K562 (cell line): ENCODE results near the gene KCNH3. TPM values are rescaled to one million over a fixed set of nuclear protein-coding genes. Genes with fewer than 3 reads are reported as not detected.
"Not testable (repeated sequence)": the region's sequence is repeated elsewhere in the genome, so short reads cannot be mapped to it uniquely, and the experiment has no call there.

ENCODE experiments used
- ATAC-seq: fragments of 200-7000 bp; cut with Tn5 transposase; 3 replicates; pipeline ENCODE4 v1.9.1; 2020; ENCODE audit warnings: moderate library complexity
- BruUV-seq: library from RNA; stranded (reverse); fragments of 400-500 nt; replicated peaks from 2 replicates; lab custom pipeline; 2021; lab: Mats Ljungman, UMichigan
- CTCF ChIA-PET: fragments of 300-600 bp; formaldehyde crosslinking; extraction: SDS; loops from one replicate; lab custom pipeline; 2021; ENCODE audit warnings: low intra/inter-chr PET ratio; lab: Yijun Ruan, JAX
- POLR2A ChIA-PET: fragments of 300-600, 350-650 bp; sonication (Branson Sonifier 250); formaldehyde crosslinking; extraction: SDS; loops from one replicate; lab custom pipeline; 2021; ENCODE audit warnings: antibody characterized with exemption, inconsistent platforms; lab: Yijun Ruan, JAX
- DNase-seq, 4 experiments: peaks; one replicate each; pipeline versions ENCODE4 v3.0.0 to v3.0.0-alpha.2; 2011 to 2018; ENCODE audit warnings: low spot score in 3 of 4, mixed read lengths in 3 of 4; ENCODE audit errors: extremely low read depth in 1 of 4
- FAIRE-seq: peaks from 2 replicates; lab custom pipeline; 2011; peaks lifted over from hg19 to GRCh38; lab: Jason Lieb, UNC
- H2AFZ ChIP-seq: 2 replicates; pipeline ENCODE4 v1.6.0; 2011; ENCODE audit warnings: low read depth, low read length, control low read depth, inconsistent platforms
- H3K27ac ChIP-seq: fragments of 200-600 bp; 3 replicates; pipeline ENCODE4 v1.8.0; 2011; ENCODE audit warnings: low read depth, mild to moderate bottlenecking, control low read depth, inconsistent platforms, low read length, moderate library complexity, mixed read lengths; ENCODE audit errors: extremely low read depth
- H3K27me3 ChIP-seq, 2 experiments: fragments of 300-600 bp in 1 of 2; 2 replicates in 1 of 2; 3 replicates in 1 of 2; pipeline versions ENCODE4 v1.6.0 to v1.8.0; 2011; ENCODE audit warnings: inconsistent platforms in 2 of 2, low read length in 2 of 2, mild to moderate bottlenecking in 1 of 2, mixed read lengths in 1 of 2, moderate library complexity in 1 of 2; ENCODE audit not compliant: control insufficient read depth in 2 of 2, insufficient read depth in 2 of 2
- H3K36me3 ChIP-seq: fragments of 300-600 bp; 3 replicates; pipeline ENCODE4 v1.8.0; 2011; ENCODE audit warnings: mild to moderate bottlenecking, low read length, inconsistent platforms; ENCODE audit not compliant: control insufficient read depth, insufficient read depth
- H3K4me1 ChIP-seq, 2 experiments: fragments of 200-600 bp in 1 of 2; replicated peaks in 1 of 2; 2 replicates in 1 of 2; 3 replicates in 1 of 2; pipeline versions ENCODE4 v1.5.1 to v1.8.0; 2011; ENCODE audit warnings: inconsistent platforms in 2 of 2, low read length in 2 of 2, mild to moderate bottlenecking in 1 of 2, mixed read lengths in 1 of 2, moderate library complexity in 1 of 2; ENCODE audit not compliant: control insufficient read depth in 2 of 2, insufficient read depth in 2 of 2
- H3K4me2 ChIP-seq: 2 replicates; pipeline ENCODE4 v1.6.1; 2011; ENCODE audit warnings: low read length, control low read depth, inconsistent platforms, mixed read lengths; ENCODE audit not compliant: insufficient read depth
- H3K4me3 ChIP-seq: fragments of 200-600 bp; sonication (generic), shearing (Covaris generic); 2 replicates; pipeline ENCODE4 v1.5.1; 2016; ENCODE audit warnings: control low read depth, inconsistent platforms
- H3K79me2 ChIP-seq: fragments of 200-600 bp; 3 replicates; pipeline ENCODE4 v1.8.0; 2011; ENCODE audit warnings: low read length, inconsistent platforms; ENCODE audit not compliant: control insufficient read depth, insufficient read depth
- H3K9ac ChIP-seq, 2 experiments: 2 replicates each; pipeline versions ENCODE4 v1.6.0 to v1.6.1; 2011; ENCODE audit warnings: low read depth in 2 of 2, low read length in 2 of 2, control low read depth in 1 of 2, inconsistent platforms in 1 of 2, mild to moderate bottlenecking in 1 of 2, mixed read lengths in 1 of 2; ENCODE audit not compliant: insufficient read depth in 1 of 2
- H3K9me1 ChIP-seq: one replicate; pipeline ENCODE4 v1.6.0; 2011; ENCODE audit warnings: inconsistent platforms, mild to moderate bottlenecking, low read length, moderate library complexity; ENCODE audit not compliant: control insufficient read depth, insufficient read depth
- H3K9me3 ChIP-seq: replicated peaks from 2 replicates; pipeline ENCODE4 v1.5.1; 2011; ENCODE audit warnings: low read depth, low read length, inconsistent platforms; ENCODE audit not compliant: control insufficient read depth, insufficient read depth
- H4K20me1 ChIP-seq: replicated peaks from 2 replicates; pipeline ENCODE4 v1.6.1; 2011; ENCODE audit warnings: low read length, inconsistent platforms, mixed read lengths; ENCODE audit not compliant: control insufficient read depth, insufficient read depth
- NFIC ChIP-seq: fragments of 450-650 bp; IDR thresholded peaks from 2 replicates; pipeline ENCODE4 v1.6.1; 2017; ENCODE audit warnings: mild to moderate bottlenecking, inconsistent platforms
- YBX1 ChIP-seq: fragments of 450-650 bp; IDR thresholded peaks from 2 replicates; pipeline ENCODE4 v1.7.1; 2016; ENCODE audit warnings: mild to moderate bottlenecking
- ZNF212 ChIP-seq: fragments of 450-650 bp; formaldehyde crosslinking; IDR thresholded peaks from 2 replicates; pipeline ENCODE4 v1.4.0; 2020; ENCODE audit warnings: mild to moderate bottlenecking
- WGBS: fragments of 100-300 bp; shearing (Covaris generic); methylation state at CpG from one replicate; pipeline ENCODE4 v1.1.6; 2016; ENCODE audit warnings: low coverage, mixed read lengths; ENCODE audit not compliant: insufficient coverage; ENCODE audit errors: missing lambda C conversion rate; 5-methylcytosine and 5-hydroxymethylcytosine counted together
- in situ Hi-C: fragments of 300-500 bp; cut with MboI; formaldehyde crosslinking; loops from 4 replicates; pipeline ENCODE4 v1.15.0; 2018; ENCODE audit warnings: inconsistent platforms, mixed read lengths
- intact Hi-C: fragments of 100-400 bp; cut with micrococcal nuclease; formaldehyde crosslinking; loops from 2 replicates; pipeline ENCODE4 v1.14.2; 2022
- polyA plus RNA-seq, 8 experiments: library from polyadenylated mRNA; depleted of rRNA in 4 of 8; stranded (reverse) in 5 of 8; unstranded in 3 of 8; fragments of >200 nt; fragmentation: Nextera tagmentation in 2 of 8; fragmentation: Illumina TruSeq in 1 of 8; extraction: Ambion mirVana in 2 of 8; extraction: Trizol in 1 of 8; gene quantifications; 2 replicates each; pipeline versions ENCODE4 v1.2.1 to v1.2.3, GENCODE V29; 2011 to 2014; ENCODE audit warnings: inconsistent platforms in 1 of 8, missing spikeins in 1 of 8
- small RNA-seq: library from RNA; depleted of rRNA; stranded (forward); fragments of <200 nt; gene quantifications from one replicate; pipeline ENCODE3, GENCODE V24; 2014
- total RNA-seq, 7 experiments: library from RNA; depleted of rRNA in 6 of 7; stranded (reverse); fragments of >200 nt in 6 of 7; fragmentation: Illumina TruSeq in 2 of 7; extraction: Trizol in 2 of 7; gene quantifications; 2 replicates each; pipeline versions ENCODE4 v1.2.1 to v1.2.3, GENCODE V29; 2011 to 2021; ENCODE audit warnings: low replicate concordance in 1 of 7
- TF ChIP-seq, protein P1 (sequence below): fragments of 450-650 bp; formaldehyde crosslinking; IDR thresholded peaks from 2 replicates; pipeline ENCODE4 v1.4.0; 2020; ENCODE audit warnings: mild to moderate bottlenecking, mixed read lengths

KCNH3 gene
- total and polyA plus RNA-seq, 9 of the 15 experiments (the other 6 are each of a cell fraction or from before 2014, with no cell fraction given) = 0.01 to 0.09 TPM; not detected in 7

DNA sequence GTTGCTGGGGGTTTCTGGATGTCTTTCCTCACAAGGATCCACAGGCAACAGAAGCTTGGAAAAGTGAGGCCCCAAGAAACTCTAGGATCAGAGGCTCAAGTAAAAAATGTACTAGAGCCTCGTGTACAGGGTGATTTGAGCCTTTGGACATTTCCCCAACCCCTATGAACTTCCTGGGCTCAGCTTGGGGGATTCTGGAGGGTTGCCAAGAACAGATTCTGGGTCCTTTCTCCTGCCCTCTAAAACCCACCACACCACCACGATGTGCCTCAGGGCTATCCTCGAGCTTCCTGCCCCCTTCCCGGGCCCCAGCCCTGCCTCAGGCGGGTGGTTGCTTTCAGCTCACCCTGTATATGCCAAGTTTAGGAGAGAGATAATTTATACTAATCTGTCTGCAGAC lies 66.0 kb downstream of the KCNH3 start:
- POLR2A ChIA-PET = interaction anchor here (0.6 to 1.3 kb wide), 5 partner anchors 16 to 111 kb away, joined by 3 to 5 read pairs (median 3); partner anchors contain the start of gene PRPF40B
- no peak overlapping the region for H3K4me3 ChIP-seq
- H3K4me1 ChIP-seq = no peaks in the 10 kb centered on the region
- H3K79me2 ChIP-seq = no peaks in the 10 kb centered on the region
- BruUV-seq = no TSS peak
- FAIRE-seq (no peak), ATAC-seq (no peak), DNase-seq (no peak)
- in situ Hi-C loops = no loop called here
- H4K20me1 ChIP-seq = no peaks in the 10 kb centered on the region
- H3K9me3 ChIP-seq = no peaks in the 10 kb centered on the region
- CTCF ChIA-PET = no interaction called here
- H3K9ac ChIP-seq = no peak overlapping the region
- H2AFZ ChIP-seq = no peak overlapping the region
- no peak overlapping the region for H3K4me2 ChIP-seq
- 16% methylated on average over 5 of the region's 5 CpGs for WGBS
- H3K36me3 ChIP-seq = no peaks in the 10 kb centered on the region
- TF ChIP-seq YBX1 = no peak
- TF ChIP-seq ZNF212 = no peak
- TF ChIP-seq NFIC = peak; percentile 46
- TF ChIP-seq, protein P1, sequence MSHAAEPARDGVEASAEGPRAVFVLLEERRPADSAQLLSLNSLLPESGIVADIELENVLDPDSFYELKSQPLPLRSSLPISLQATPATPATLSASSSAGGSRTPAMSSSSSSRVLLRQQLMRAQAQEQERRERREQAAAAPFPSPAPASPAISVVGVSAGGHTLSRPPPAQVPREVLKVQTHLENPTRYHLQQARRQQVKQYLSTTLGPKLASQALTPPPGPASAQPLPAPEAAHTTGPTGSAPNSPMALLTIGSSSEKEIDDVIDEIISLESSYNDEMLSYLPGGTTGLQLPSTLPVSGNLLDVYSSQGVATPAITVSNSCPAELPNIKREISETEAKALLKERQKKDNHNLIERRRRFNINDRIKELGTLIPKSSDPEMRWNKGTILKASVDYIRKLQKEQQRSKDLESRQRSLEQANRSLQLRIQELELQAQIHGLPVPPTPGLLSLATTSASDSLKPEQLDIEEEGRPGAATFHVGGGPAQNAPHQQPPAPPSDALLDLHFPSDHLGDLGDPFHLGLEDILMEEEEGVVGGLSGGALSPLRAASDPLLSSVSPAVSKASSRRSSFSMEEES (CRISPR knock-in tag) = no peak
- TF ChIP-seq, all 486 proteins: peak for 1
- intact Hi-C loops = no loop called here
- Histone ChIP-seq H3K27me3 (no peaks in the 10 kb centered on the region; a peak in 1 of 5 replicates), H3K9me1 (no peaks in the 10 kb centered on the region), H3K27ac (no peak overlapping the region)

DNA sequence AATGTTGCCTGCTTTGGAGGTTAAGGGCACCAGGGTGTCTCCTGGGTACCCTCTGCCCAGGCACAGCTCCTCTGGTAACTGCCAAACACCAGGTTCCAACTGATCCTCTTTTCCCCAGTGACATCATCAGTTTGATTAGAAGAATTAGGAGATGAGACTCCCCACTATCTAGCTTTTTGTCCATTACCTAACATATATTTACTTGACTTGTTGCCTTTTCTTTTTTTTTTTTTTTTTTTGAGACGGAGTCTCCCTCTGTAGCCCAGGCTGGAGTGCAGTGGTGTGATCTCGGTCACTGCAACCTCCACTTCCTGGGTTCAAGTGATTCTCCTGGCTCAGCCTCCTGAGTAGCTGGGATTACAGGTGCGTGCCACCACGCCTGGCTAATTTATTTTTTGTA lies 66.7 kb downstream of the KCNH3 start, which contains the start of gene FAM186B:
Gene FAM186B, minus strand, starts transcription at position 101 of the 400 bp plus-strand sequence. CDS start 162 bp downstream, outside the sequence.
- H3K4me3 ChIP-seq, H3K4me1 ChIP-seq, H3K27me3 ChIP-seq, FAIRE-seq, H3K9me1 ChIP-seq, H3K36me3 ChIP-seq, DNase-seq, H3K27ac ChIP-seq, H3K79me2 ChIP-seq, H2AFZ ChIP-seq, intact Hi-C loops, H3K9me3 ChIP-seq, H3K9ac ChIP-seq, BruUV-seq, in situ Hi-C loops, CTCF ChIA-PET, H4K20me1 ChIP-seq, ATAC-seq, H3K4me2 ChIP-seq: not testable (repeated sequence)
- whole genome bisulfite sequencing = 35% methylated on average over 3 of the region's 4 CpGs
- POLR2A ChIA-PET = interaction anchor here (1.3 kb wide), 1 partner anchor 20 kb away, joined by 3 read pairs; no protein-coding TSS in a partner anchor

Small RNA genes within 50 kb of the gene (small RNA-seq; reads per million reads assigned to genes)
- not detected for gene POLR2KP1
- gene RNU6-834P = not detected

Other genes starting within 250 kb of the KCNH3 start
Only the 7 nearest of the 10 such genes appear.
- gene C1QL4, start 201.8 kb upstream of the KCNH3 start, total RNA-seq (2014; rRNA removed) = 2.0 and 2.1 TPM in 2 replicates
- 0.10 and 0.15 TPM in 2 replicates for gene C1QL4, start 201.8 kb upstream of the KCNH3 start, total RNA-seq (2014; rRNA removed; fragmentation: Illumina TruSeq; extraction: Trizol)
- 0.14 and 0.23 TPM in 2 replicates for gene C1QL4, start 201.8 kb upstream of the KCNH3 start, total RNA-seq (2015; rRNA removed; fragmentation: Illumina TruSeq; extraction: Trizol)
- 1.4 and 1.5 TPM in 2 replicates for gene C1QL4, start 201.8 kb upstream of the KCNH3 start, total RNA-seq (2021)
- gene C1QL4, start 201.8 kb upstream of the KCNH3 start, polyA plus RNA-seq (2011; rRNA removed) = 0.35 and 0.81 TPM in 2 replicates
- gene C1QL4, start 201.8 kb upstream of the KCNH3 start, polyA plus RNA-seq (2014; fragmentation: Illumina TruSeq; extraction: Trizol) = 0.31 and 0.61 TPM in 2 replicates
- gene C1QL4, start 201.8 kb upstream of the KCNH3 start, polyA plus RNA-seq (2014; fragmentation: Nextera tagmentation; extraction: Ambion mirVana) = under 1 TPM; 0.08 to 0.10 TPM
- 1.2 and 1.3 TPM in 2 replicates for gene C1QL4, start 201.8 kb upstream of the KCNH3 start, polyA plus RNA-seq (2014; rRNA removed)
- gene DNAJC22, start 192.1 kb upstream of the KCNH3 start, total RNA-seq (2014; rRNA removed) = 0.50 and 0.69 TPM in 2 replicates
- 0.47 and 0.99 TPM in 2 replicates for gene DNAJC22, start 192.1 kb upstream of the KCNH3 start, total RNA-seq (2014; rRNA removed; fragmentation: Illumina TruSeq; extraction: Trizol)
- 0.40 and 0.45 TPM in 2 replicates for gene DNAJC22, start 192.1 kb upstream of the KCNH3 start, total RNA-seq (2015; rRNA removed; fragmentation: Illumina TruSeq; extraction: Trizol)
- gene DNAJC22, start 192.1 kb upstream of the KCNH3 start, total RNA-seq (2021) = 0.62 and 0.69 TPM in 2 replicates
- gene DNAJC22, start 192.1 kb upstream of the KCNH3 start, polyA plus RNA-seq (2011; rRNA removed) = 0.83 and 1.2 TPM in 2 replicates
- 0.36 and 0.61 TPM in 2 replicates for gene DNAJC22, start 192.1 kb upstream of the KCNH3 start, polyA plus RNA-seq (2014; fragmentation: Illumina TruSeq; extraction: Trizol)
- under 1 TPM; 0.10 to 0.15 TPM for gene DNAJC22, start 192.1 kb upstream of the KCNH3 start, polyA plus RNA-seq (2014; fragmentation: Nextera tagmentation; extraction: Ambion mirVana)
- 0.36 and 0.98 TPM in 2 replicates for gene DNAJC22, start 192.1 kb upstream of the KCNH3 start, polyA plus RNA-seq (2014; rRNA removed)
- 9.7 and 12.5 TPM in 2 replicates for gene SPATS2, start 171.6 kb upstream of the KCNH3 start, total RNA-seq (2014; rRNA removed)
- gene SPATS2, start 171.6 kb upstream of the KCNH3 start, total RNA-seq (2014; rRNA removed; fragmentation: Illumina TruSeq; extraction: Trizol) = 18.3 and 20.3 TPM in 2 replicates
- 17.8 and 17.9 TPM in 2 replicates for gene SPATS2, start 171.6 kb upstream of the KCNH3 start, total RNA-seq (2015; rRNA removed; fragmentation: Illumina TruSeq; extraction: Trizol)
- gene SPATS2, start 171.6 kb upstream of the KCNH3 start, total RNA-seq (2021) = 14.6 and 16.3 TPM in 2 replicates
- gene SPATS2, start 171.6 kb upstream of the KCNH3 start, polyA plus RNA-seq (2011; rRNA removed) = 30.0 and 48.2 TPM in 2 replicates
- gene SPATS2, start 171.6 kb upstream of the KCNH3 start, polyA plus RNA-seq (2014; fragmentation: Illumina TruSeq; extraction: Trizol) = 22.6 and 25.3 TPM in 2 replicates
- gene SPATS2, start 171.6 kb upstream of the KCNH3 start, polyA plus RNA-seq (2014; fragmentation: Nextera tagmentation; extraction: Ambion mirVana) = 1 to 10 TPM; 5.4 to 8.7 TPM
- gene SPATS2, start 171.6 kb upstream of the KCNH3 start, polyA plus RNA-seq (2014; rRNA removed) = 14.9 and 17.5 TPM in 2 replicates
- gene MCRS1, start 29.1 kb downstream of the KCNH3 start, total RNA-seq (2014; rRNA removed) = 69.2 and 95.6 TPM in 2 replicates
- 36.4 and 50.0 TPM in 2 replicates for gene MCRS1, start 29.1 kb downstream of the KCNH3 start, total RNA-seq (2014; rRNA removed; fragmentation: Illumina TruSeq; extraction: Trizol)
- gene MCRS1, start 29.1 kb downstream of the KCNH3 start, total RNA-seq (2015; rRNA removed; fragmentation: Illumina TruSeq; extraction: Trizol) = 71.7 and 73.2 TPM in 2 replicates
- 88.0 and 94.5 TPM in 2 replicates for gene MCRS1, start 29.1 kb downstream of the KCNH3 start, total RNA-seq (2021)
- 70.1 and 89.9 TPM in 2 replicates for gene MCRS1, start 29.1 kb downstream of the KCNH3 start, polyA plus RNA-seq (2011; rRNA removed)
- gene MCRS1, start 29.1 kb downstream of the KCNH3 start, polyA plus RNA-seq (2014; fragmentation: Illumina TruSeq; extraction: Trizol) = 74.2 and 74.9 TPM in 2 replicates
- 10 to 100 TPM; 60.8 to 98.6 TPM for gene MCRS1, start 29.1 kb downstream of the KCNH3 start, polyA plus RNA-seq (2014; fragmentation: Nextera tagmentation; extraction: Ambion mirVana)
- 99.9 and 100 TPM in 2 replicates for gene MCRS1, start 29.1 kb downstream of the KCNH3 start, polyA plus RNA-seq (2014; rRNA removed)
- gene FAM186B, start 66.6 kb downstream of the KCNH3 start, total RNA-seq (2014; rRNA removed) = 0.12 and 0.23 TPM in 2 replicates
- gene FAM186B, start 66.6 kb downstream of the KCNH3 start, total RNA-seq (2014; rRNA removed; fragmentation: Illumina TruSeq; extraction: Trizol) = 0.15 and 0.16 TPM in 2 replicates
- gene FAM186B, start 66.6 kb downstream of the KCNH3 start, total RNA-seq (2015; rRNA removed; fragmentation: Illumina TruSeq; extraction: Trizol) = 0.14 and 0.19 TPM in 2 replicates
- 0.18 TPM in 2 replicates for gene FAM186B, start 66.6 kb downstream of the KCNH3 start, total RNA-seq (2021)
- 0.07 and 0.15 TPM in 2 replicates for gene FAM186B, start 66.6 kb downstream of the KCNH3 start, polyA plus RNA-seq (2011; rRNA removed)
- 0.18 and 0.22 TPM in 2 replicates for gene FAM186B, start 66.6 kb downstream of the KCNH3 start, polyA plus RNA-seq (2014; fragmentation: Illumina TruSeq; extraction: Trizol)
- gene FAM186B, start 66.6 kb downstream of the KCNH3 start, polyA plus RNA-seq (2014; fragmentation: Nextera tagmentation; extraction: Ambion mirVana) = under 1 TPM; 0.10 to 0.42 TPM
- gene FAM186B, start 66.6 kb downstream of the KCNH3 start, polyA plus RNA-seq (2014; rRNA removed) = 0.08 and 0.20 TPM in 2 replicates
- gene PRPF40B, start 84.5 kb downstream of the KCNH3 start, total RNA-seq (2014; rRNA removed) = 5.7 and 7.1 TPM in 2 replicates
- 5.0 and 5.8 TPM in 2 replicates for gene PRPF40B, start 84.5 kb downstream of the KCNH3 start, total RNA-seq (2014; rRNA removed; fragmentation: Illumina TruSeq; extraction: Trizol)
- gene PRPF40B, start 84.5 kb downstream of the KCNH3 start, total RNA-seq (2015; rRNA removed; fragmentation: Illumina TruSeq; extraction: Trizol) = 4.8 TPM in 2 replicates
- gene PRPF40B, start 84.5 kb downstream of the KCNH3 start, total RNA-seq (2021) = 8.5 and 10.6 TPM in 2 replicates
- 4.5 and 5.2 TPM in 2 replicates for gene PRPF40B, start 84.5 kb downstream of the KCNH3 start, polyA plus RNA-seq (2011; rRNA removed)
- 4.6 and 5.1 TPM in 2 replicates for gene PRPF40B, start 84.5 kb downstream of the KCNH3 start, polyA plus RNA-seq (2014; fragmentation: Illumina TruSeq; extraction: Trizol)
- under 1 TPM; 0.55 to 0.85 TPM for gene PRPF40B, start 84.5 kb downstream of the KCNH3 start, polyA plus RNA-seq (2014; fragmentation: Nextera tagmentation; extraction: Ambion mirVana)
- 7.8 and 10.0 TPM in 2 replicates for gene PRPF40B, start 84.5 kb downstream of the KCNH3 start, polyA plus RNA-seq (2014; rRNA removed)
- 8.8 and 9.5 TPM in 2 replicates for gene FMNL3, start 168.4 kb downstream of the KCNH3 start, total RNA-seq (2014; rRNA removed)
- 6.8 and 7.9 TPM in 2 replicates for gene FMNL3, start 168.4 kb downstream of the KCNH3 start, total RNA-seq (2014; rRNA removed; fragmentation: Illumina TruSeq; extraction: Trizol)
- gene FMNL3, start 168.4 kb downstream of the KCNH3 start, total RNA-seq (2015; rRNA removed; fragmentation: Illumina TruSeq; extraction: Trizol) = 6.4 and 7.1 TPM in 2 replicates
- gene FMNL3, start 168.4 kb downstream of the KCNH3 start, total RNA-seq (2021) = 11.1 and 14.4 TPM in 2 replicates
- 6.9 and 7.0 TPM in 2 replicates for gene FMNL3, start 168.4 kb downstream of the KCNH3 start, polyA plus RNA-seq (2011; rRNA removed)
- 6.7 and 7.7 TPM in 2 replicates for gene FMNL3, start 168.4 kb downstream of the KCNH3 start, polyA plus RNA-seq (2014; fragmentation: Illumina TruSeq; extraction: Trizol)
- gene FMNL3, start 168.4 kb downstream of the KCNH3 start, polyA plus RNA-seq (2014; fragmentation: Nextera tagmentation; extraction: Ambion mirVana) = under 1 TPM; 0.49 to 0.53 TPM
- 5.4 and 7.4 TPM in 2 replicates for gene FMNL3, start 168.4 kb downstream of the KCNH3 start, polyA plus RNA-seq (2014; rRNA removed)